ENCODE measurements around the gene PICK1.

PICK1 gene

GRCh38 chr22:38031491-38031890 is 25.7 kb upstream of the PICK1 start:
- DNase-seq (ENCODE audit: low spot score), result no peak
- in situ Hi-C loops (cut with MboI; ENCODE audit: low pct_unique_long_range_greater_than_20kb, low sequenced_read_pairs, unreplicated experiment), result no loop called here
- TF ChIP-seq, protein P1, sequence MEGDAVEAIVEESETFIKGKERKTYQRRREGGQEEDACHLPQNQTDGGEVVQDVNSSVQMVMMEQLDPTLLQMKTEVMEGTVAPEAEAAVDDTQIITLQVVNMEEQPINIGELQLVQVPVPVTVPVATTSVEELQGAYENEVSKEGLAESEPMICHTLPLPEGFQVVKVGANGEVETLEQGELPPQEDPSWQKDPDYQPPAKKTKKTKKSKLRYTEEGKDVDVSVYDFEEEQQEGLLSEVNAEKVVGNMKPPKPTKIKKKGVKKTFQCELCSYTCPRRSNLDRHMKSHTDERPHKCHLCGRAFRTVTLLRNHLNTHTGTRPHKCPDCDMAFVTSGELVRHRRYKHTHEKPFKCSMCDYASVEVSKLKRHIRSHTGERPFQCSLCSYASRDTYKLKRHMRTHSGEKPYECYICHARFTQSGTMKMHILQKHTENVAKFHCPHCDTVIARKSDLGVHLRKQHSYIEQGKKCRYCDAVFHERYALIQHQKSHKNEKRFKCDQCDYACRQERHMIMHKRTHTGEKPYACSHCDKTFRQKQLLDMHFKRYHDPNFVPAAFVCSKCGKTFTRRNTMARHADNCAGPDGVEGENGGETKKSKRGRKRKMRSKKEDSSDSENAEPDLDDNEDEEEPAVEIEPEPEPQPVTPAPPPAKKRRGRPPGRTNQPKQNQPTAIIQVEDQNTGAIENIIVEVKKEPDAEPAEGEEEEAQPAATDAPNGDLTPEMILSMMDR (IDR thresholded peaks at IDR 0.05; ENCODE audit: extremely low read depth, insufficient read depth, missing control alignments), result no peak

GRCh38 chr22:38032681-38033521 is 24.3 kb upstream of the PICK1 start:
- DNase-seq (ENCODE audit: low spot score), result no peak
- TF ChIP-seq, protein P1 (IDR thresholded peaks at IDR 0.05; ENCODE audit: extremely low read depth, insufficient read depth, missing control alignments), result no peak
- in situ Hi-C loops (cut with MboI; ENCODE audit: low pct_unique_long_range_greater_than_20kb, low sequenced_read_pairs, unreplicated experiment), result no loop called here

DNA sequence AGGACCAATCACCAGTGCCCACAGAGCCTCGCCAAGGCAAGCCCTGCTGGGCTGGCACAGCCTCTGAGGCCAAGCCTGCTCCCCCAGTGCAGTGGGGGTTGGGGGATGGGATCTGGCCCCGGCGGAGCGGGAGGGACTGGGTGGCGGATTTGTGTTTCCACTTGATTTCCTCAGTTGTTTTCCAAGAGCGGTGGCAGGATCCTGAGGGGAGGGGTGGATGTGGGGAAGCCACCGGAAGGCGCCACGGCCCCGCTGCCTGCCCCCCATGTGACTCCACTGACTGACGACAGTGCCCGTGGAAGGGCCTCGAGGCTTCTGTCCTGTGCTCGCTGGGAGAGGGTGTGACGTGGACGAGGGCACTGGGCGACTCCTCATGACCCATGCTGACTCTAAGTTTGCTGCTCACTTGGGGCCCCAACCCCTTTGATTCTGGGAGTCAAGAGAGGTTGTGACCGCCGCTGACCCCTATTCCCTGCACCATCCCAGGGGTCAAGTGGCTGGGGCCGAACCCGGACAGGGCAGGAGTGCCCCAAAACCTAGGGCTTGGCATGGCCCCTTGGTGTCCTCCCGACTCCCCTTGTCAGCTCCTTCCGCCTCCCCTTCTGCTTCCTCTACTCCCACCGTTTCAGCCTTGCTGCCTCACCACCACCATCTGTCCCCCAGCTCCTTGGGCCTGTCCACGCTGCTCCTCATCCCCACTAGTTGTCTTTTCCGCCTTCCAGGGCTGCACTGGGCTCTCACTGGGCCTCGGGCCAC is 23.5 kb upstream of the PICK1 start:
- no peak for DNase-seq (ENCODE audit: low spot score)
- in situ Hi-C loops (cut with MboI; ENCODE audit: low pct_unique_long_range_greater_than_20kb, low sequenced_read_pairs, unreplicated experiment), result no loop called here
- TF ChIP-seq, protein P1 (IDR thresholded peaks at IDR 0.05; ENCODE audit: extremely low read depth, insufficient read depth, missing control alignments), result no peak

DNA sequence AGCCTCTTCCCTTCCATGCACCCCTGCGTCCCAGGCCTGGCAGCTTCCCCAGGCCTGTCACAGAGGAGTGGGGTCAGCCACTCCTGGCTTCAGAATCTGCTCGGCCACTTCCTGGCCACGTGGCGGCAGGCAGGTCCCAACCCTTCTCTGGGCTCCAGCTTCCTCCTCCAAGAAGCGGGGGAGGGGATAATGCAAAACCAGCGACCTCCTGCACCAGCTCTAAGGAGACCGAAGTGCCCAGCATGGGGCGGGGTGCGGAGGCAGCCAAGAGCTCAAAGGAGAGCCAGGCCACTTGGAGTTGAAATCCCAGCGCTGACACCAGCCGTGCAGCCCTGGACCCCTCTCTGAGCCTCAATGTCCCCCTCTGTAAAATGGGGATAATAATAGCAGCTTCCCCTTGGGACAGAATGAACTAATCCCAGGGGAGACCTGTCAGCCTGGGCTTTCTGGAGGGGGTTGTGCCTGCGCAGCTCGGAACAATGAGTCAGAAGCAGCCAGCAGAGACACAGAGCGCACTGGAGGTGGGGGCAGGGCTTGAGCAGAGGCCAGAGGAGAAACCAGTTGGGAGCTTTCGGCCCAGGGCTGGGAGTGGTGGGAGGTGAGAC is 22.8 kb upstream of the PICK1 start:
- TF ChIP-seq, protein P1 (IDR thresholded peaks at IDR 0.05; ENCODE audit: extremely low read depth, insufficient read depth, missing control alignments), result no peak
- in situ Hi-C loops (cut with MboI; ENCODE audit: low pct_unique_long_range_greater_than_20kb, low sequenced_read_pairs, unreplicated experiment), result no loop called here
- DNase-seq (ENCODE audit: low spot score), result no peak

GRCh38 chr22:38034884-38035529 is 22.2 kb upstream of the PICK1 start:
- TF ChIP-seq, protein P1 (IDR thresholded peaks at IDR 0.05; ENCODE audit: extremely low read depth, insufficient read depth, missing control alignments), result no peak
- in situ Hi-C loops (cut with MboI; ENCODE audit: low pct_unique_long_range_greater_than_20kb, low sequenced_read_pairs, unreplicated experiment), result no loop called here
- DNase-seq (ENCODE audit: low spot score), result no peak

GRCh38 chr22:38035530-38035885 is 21.7 kb upstream of the PICK1 start:
- TF ChIP-seq, protein P1 (IDR thresholded peaks at IDR 0.05; ENCODE audit: extremely low read depth, insufficient read depth, missing control alignments), result no peak
- DNase-seq (ENCODE audit: low spot score), result no peak
- in situ Hi-C loops (cut with MboI; ENCODE audit: low pct_unique_long_range_greater_than_20kb, low sequenced_read_pairs, unreplicated experiment), result no loop called here
